T47D (cell line): ENCODE measurements around the gene PRMT5.
A peak's percentile ranks its signal among the peaks of the same experiment; 100 is the strongest.
"Not testable (repeated sequence)": the region's sequence is repeated elsewhere in the genome, so short reads cannot be mapped to it uniquely, and the experiment has no call there.

ENCODE experiments used
- DNase-seq, 2 experiments: peaks; one replicate each; pipeline versions ENCODE4 v3.0.0 to v3.0.0-alpha.2; 2011 to 2012; ENCODE audit warnings: low read depth in 1 of 2, low spot score in 1 of 2
- JUND ChIP-seq: IDR thresholded peaks from 2 replicates; pipeline ENCODE4 v1.6.1; 2012; ENCODE audit warnings: low read depth
- in situ Hi-C: cut with HindIII; loops from 2 replicates; pipeline ENCODE4 v1.10.0; 2016; ENCODE audit warnings: low sequenced_read_pairs, low pct_unique_long_range_greater_than_20kb

The PRMT5 gene

DNA sequence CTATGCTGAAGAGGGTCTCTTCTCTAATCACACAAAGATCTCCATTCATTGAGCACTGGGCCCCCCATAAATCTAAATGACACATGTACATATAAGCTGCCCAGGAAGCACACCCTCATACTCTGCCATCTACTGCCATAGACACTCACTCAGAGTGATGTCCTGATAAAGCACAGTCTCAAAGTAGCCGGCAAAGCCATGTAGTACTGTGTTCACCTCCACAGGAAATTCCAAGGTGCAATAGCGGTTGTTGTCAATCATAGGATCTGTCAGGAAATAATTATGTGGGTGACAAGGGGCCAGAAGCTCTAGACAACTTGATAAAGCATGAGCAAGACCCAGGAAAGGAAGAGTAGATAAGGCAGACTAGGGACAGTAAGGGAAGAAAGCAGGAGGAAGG lies 6.9 kb downstream of the PRMT5 start:
- no peak for TF ChIP-seq JUND
- no peak for DNase-seq
- in situ Hi-C loops: no loop called here

DNA sequence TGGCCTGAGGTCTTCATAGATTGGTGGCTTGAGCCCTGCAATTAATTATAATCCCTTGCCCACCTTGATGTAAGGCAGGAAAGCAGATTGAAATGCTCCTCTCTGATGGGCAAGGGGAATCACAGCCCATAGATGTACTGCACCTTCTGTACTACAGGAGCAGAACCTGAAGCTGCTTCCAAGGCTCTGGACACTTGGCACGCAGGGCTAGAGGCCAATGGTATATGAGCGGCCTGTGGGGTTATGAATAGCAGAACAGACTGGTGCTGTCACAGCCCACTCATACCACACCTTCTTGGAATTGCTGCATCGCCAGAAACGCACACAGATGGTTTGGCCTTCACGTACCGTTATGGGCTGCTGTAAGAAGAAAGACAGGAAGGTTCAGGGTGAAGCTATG lies 8.5 kb downstream of the PRMT5 start:
- in situ Hi-C loops: no loop called here
- TF ChIP-seq JUND: no peak
- DNase-seq: no peak

GRCh38 chr14:22919601-22919921 lies 9.6 kb downstream of the PRMT5 start:
- DNase-seq: no peak
- in situ Hi-C loops: no loop called here
- no peak for TF ChIP-seq JUND

- in situ Hi-C loops: no loop called here
- TF ChIP-seq JUND: no peak
- peak; percentile 70 to 99 for DNase-seq
These were observed 10.2 kb downstream of the PRMT5 start, which contains the start of gene RBM23 for GRCh38 chr14:22918804-22919600. TSS of gene RBM23 (minus strand) at chr14:22919149.

GRCh38 chr14:22915886-22916521 lies 13.2 kb downstream of the PRMT5 start:
- no peak for DNase-seq
- in situ Hi-C loops: no loop called here
- no peak for TF ChIP-seq JUND

DNA sequence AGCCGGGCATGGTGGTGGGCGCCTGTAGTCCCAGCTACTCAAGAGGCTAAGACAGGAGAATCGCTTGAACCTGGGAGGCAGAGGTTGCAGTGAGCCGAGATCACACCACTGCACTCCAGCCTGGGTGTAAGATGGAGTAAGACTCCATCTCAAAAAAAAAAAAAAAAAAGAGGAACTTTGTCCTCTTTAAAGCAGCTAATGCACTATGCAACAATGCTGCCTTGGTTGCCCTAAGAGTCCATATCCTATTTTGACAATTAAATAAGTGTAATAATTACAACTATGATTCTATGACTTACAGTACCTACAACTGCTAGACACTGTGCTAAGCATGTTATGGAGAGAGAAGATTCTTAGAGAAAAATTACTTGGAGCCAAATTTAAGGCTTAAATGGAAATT lies 14.3 kb downstream of the PRMT5 start:
- DNase-seq, in situ Hi-C loops: not testable (repeated sequence)

DNA sequence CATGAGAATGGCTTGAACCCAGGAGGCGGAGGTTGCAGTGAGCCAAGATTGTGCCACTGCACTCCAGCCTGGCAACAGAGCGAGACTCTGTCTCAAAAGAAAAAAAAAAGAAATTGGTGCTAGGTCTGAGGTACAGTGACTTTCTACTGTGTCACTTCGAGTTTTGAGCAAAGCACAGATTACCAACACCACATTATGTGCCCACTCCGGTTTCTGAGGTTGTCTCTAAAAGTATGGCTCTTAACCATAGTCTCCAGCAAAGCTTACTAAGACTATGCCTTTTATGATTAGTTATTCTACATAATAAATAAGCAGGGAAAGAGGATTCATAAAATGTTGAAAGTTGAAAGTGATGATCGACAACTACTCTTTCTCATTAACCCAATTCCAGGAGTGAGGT lies 18.3 kb downstream of the PRMT5 start:
- DNase-seq: no peak
- TF ChIP-seq JUND: no peak
- in situ Hi-C loops: no loop called here

GRCh38 chr14:22908601-22909000 lies 20.6 kb downstream of the PRMT5 start:
- no peak for TF ChIP-seq JUND
- in situ Hi-C loops: no loop called here
- no peak for DNase-seq

GRCh38 chr14:22907429-22907828 lies 21.7 kb downstream of the PRMT5 start:
- TF ChIP-seq JUND: no peak
- no peak for DNase-seq
- in situ Hi-C loops: no loop called here

GRCh38 chr14:22906073-22906472 lies 23.1 kb downstream of the PRMT5 start:
- DNase-seq: no peak
- in situ Hi-C loops: no loop called here
- no peak for TF ChIP-seq JUND

- no peak for TF ChIP-seq JUND
- DNase-seq: no peak
- in situ Hi-C loops: no loop called here
These were observed 23.5 kb downstream of the PRMT5 start for GRCh38 chr14:22905627-22906026.

GRCh38 chr14:22903742-22904087 lies 25.5 kb downstream of the PRMT5 start:
- DNase-seq: no peak
- in situ Hi-C loops: no loop called here
- TF ChIP-seq JUND: no peak

DNA sequence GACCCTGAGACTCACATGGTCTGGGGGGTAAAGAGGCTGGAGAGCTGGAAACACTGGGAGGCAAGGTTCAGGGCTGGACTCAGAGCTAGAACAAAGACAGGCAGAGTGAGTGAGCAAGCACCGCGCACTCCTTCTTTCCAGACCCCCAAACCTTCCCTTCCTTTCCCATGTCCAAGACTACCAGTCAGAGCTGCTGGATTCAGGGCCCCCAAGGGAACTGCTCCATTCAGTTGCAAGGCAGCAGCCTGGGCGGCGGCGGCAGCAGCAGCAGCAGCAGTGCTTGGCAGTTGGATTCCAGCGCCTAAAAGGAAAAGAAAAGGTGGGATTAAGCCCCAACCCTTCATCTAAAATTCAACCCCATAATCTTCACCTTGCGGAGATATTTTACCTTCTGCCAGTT lies 27.4 kb downstream of the PRMT5 start:
- in situ Hi-C loops: no loop called here
- no peak for TF ChIP-seq JUND
- DNase-seq: no peak
